Hematopoietic multipotent progenitor cell treated with erythropoietin and hydrocortisone succinate and interleukin-3 and kit ligand, for 17 days (in vitro differentiated cells): Measurements from ENCODE around the gene GNAT3.

ENCODE experiments used
- DNase-seq: peaks from one replicate; pipeline ENCODE4 v3.0.0-alpha.2; 2015; ENCODE audit warnings: low spot score

The GNAT3 gene

DNA sequence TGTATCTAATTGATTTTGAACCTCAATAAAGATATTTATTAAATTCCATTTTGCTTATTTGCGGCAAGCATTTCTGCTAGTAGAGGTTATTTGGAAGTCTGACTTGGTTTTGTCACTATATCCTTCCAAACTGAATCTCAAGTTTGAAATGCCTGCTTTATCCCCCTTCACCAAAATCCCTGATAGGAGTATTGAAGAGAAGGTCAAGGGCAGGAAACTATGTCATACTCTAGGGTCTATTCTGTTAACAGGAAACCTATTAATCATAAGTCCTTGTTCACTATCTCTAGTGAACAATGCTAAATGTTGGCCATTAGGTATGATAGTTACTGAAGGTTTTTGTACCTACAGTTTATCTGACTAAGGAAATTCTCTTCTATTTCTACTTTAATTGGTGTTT is 11.5 kb downstream of the GNAT3 start:
- no peak for DNase-seq

DNA sequence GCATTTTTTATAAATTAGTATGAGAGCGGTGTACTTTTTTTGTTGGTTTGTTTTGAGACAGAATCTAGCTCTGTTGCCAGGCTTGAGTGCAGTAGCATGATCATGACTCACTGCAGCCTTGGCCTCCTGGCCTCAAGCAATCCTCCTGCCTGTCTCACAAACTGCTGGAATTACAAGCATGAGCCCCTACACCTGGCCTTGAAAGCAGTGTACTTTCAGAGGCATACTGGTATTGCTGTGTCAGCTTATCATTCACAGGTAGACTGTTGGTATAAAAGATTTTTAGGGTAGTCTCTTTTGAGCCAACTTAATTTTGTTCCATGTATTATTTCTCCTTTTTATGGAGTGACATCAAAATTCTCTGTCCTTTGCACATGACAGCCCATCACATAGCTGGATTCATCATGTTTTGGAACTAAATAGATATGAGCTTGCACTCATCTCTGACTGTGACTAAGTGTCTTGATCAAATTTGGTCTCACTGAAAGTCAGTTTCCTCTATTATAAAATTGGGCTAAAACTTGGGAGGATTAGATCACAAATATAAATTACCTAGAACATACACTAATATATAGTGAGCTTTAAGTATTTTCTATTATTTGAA is 12.4 kb downstream of the GNAT3 start:
- no peak for DNase-seq

DNA sequence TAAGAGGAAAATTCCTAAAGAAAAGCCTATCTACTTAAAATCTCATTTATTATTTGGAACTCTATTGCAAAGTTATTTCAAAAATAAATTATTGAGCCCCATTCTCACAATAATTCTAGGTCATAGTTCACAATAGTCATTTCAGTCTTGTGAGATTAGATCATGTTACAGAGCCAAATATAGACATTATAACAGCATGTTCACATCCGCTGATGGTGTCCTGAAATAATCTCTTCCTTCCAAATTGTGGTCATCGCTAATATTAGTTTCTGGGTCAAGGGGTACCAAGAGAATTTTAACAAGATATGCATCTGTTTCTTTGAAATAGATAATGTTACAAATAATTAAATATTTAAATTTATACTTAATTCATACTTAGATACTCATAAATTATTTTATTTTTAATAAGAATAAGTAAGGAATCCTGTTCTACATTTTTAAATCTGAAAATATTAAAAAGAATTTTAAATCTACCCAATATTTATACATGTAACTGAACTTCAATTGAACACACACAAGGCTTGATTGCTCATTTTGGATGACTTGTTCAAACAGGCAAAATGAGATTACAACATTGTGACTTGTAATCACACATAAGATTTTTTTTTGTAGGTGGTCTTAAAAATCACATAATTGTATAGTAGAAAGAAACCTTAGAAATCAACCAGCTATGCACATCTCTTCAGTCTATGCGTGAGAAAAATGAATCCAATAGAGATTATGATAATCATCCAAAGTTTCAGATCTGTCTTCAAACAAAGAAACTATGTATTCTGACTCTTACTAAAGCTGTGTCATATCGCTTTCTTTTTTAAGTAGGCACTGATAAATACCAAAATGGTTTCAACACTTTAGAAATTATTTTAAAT is 13.1 kb downstream of the GNAT3 start:
- DNase-seq, result no peak

GRCh38 chr7:80496586-80496985 is 15.3 kb downstream of the GNAT3 start:
- no peak for DNase-seq

GRCh38 chr7:80493121-80493849 is 18.6 kb downstream of the GNAT3 start:
- DNase-seq, result no peak

- DNase-seq, result no peak
These were observed 20.4 kb downstream of the GNAT3 start for GRCh38 chr7:80491462-80491861.

DNA sequence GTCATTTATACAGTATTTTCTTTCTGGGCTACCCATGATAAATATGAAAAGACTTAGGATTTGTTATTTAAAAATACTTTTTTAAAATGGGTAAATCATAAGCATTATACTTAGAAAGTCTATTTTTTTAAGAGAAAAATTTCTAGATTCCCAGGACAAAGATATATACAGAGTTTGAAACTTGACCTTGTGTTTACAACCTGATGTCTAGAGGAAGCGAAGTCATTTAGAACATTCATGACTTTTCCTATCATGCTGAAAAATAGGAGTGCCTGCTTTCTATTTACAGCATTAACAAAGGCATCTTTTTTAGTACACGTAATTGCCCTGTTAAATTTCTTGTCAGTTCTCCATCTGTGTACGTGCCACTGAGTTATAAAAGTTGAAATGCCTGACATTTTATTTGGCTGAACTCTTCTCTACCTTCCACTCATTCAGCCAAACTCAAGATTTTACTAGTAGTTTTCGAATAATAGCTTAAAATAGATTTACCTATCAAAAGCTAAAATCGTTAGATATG is 23.0 kb downstream of the GNAT3 start:
- DNase-seq, result no peak

- DNase-seq, result no peak
These were observed 23.5 kb downstream of the GNAT3 start for GRCh38 chr7:80488406-80488805.

GRCh38 chr7:80485721-80486120 is 26.1 kb downstream of the GNAT3 start:
- no peak for DNase-seq

DNA sequence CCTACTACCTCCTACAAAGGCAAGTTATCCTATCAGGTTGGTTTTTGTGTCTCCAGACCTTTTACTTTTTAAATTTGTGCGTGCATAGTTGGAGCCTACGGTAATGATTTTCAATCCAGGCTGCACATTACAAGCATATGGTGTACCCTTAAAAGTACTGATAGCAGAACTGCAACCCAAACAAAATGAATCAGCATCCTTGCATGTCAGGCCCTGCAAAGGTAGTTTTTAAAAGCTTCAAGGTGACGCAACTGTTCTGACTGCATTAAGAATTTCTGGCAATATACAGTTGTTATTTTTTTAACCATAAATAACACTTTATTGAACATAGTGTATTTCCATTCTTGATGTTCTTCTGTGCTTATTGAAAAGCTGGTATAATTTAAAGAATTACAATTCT is 28.9 kb downstream of the GNAT3 start:
- DNase-seq, result no peak

GRCh38 chr7:80481196-80481884 is 30.5 kb downstream of the GNAT3 start:
- DNase-seq, result no peak

GRCh38 chr7:80480566-80480965 is 31.3 kb downstream of the GNAT3 start:
- no peak for DNase-seq

- DNase-seq, result no peak
These were observed 33.2 kb downstream of the GNAT3 start for GRCh38 chr7:80478683-80479082.

DNA sequence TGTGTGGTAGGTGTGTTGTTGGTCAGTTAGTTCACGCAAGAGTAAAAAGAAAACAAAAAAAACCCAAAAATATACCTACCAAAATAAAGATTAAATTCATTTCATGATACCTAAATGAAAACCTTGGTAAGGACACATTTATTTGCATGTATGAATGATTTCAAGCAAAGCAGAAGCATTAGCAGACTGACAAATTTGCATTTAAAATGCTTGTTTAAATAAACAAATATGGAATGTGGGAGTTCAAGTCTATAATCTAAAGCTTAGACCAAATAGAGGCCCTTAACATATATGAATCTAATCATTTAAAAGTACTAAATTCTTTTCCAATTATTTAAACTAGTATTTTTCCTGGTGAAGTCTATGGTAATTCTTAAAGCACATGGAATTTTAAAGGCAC is 35.8 kb downstream of the GNAT3 start:
- DNase-seq, result no peak

GRCh38 chr7:80475383-80475782 is 36.5 kb downstream of the GNAT3 start:
- no peak for DNase-seq

DNA sequence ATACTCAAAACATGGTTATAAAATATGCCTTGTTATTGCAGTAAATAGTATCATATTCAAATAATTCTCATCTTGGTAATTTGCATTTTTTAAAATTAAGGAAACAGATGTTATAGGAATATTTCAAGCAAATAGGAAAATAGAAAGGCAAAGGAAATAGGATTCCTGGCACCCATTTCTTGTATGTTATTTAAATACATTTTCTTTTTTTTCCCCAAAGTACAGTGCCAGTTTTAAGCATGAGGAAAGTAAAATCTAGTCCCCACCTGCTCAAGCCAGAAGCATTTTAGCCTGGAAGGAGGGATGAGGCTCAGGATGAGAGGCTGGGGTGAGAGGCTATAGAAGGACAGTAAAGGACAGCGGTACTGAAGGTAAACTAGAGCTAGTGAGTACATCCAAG is 38.1 kb downstream of the GNAT3 start:
- no peak for DNase-seq

GRCh38 chr7:80472491-80473200 is 39.2 kb downstream of the GNAT3 start:
- no peak for DNase-seq

- no peak for DNase-seq
These were observed 42.7 kb downstream of the GNAT3 start for GRCh38 chr7:80468931-80469714.

- DNase-seq, result peak; percentile 23
These were observed 44.8 kb downstream of the GNAT3 start for GRCh38 chr7:80467069-80467468.

GRCh38 chr7:80466636-80467035 is 45.2 kb downstream of the GNAT3 start:
- no peak for DNase-seq

DNA sequence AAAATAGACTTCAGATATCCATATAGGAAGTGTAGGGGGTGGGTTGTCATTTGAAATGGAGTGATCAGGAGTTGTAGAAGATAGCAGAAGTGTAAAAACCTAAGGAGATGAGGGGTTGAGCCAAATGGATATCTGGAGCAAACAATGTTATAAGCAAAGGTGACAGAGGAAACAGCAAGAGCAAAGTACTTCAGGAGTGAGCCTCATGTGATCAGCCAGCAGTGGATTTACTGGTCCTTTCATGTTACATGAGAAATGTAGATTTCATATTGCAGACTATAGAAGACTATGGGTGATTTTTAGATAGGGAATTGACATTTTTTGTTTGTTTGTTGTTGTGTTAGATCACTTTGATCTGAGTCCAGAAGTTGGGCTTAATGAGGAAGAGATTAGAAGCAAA is 47.7 kb downstream of the GNAT3 start:
- DNase-seq, result no peak
